Nasal cavity respiratory epithelium epithelial cell of viscerocranial mucosa (primary cell): Measurements from ENCODE around the gene COL19A1. TPM values are rescaled to one million over a fixed set of nuclear protein-coding genes. Genes with fewer than 3 reads are reported as not detected.

Experiments used
- total RNA-seq: library from RNA; depleted of rRNA; stranded (reverse); fragments of >200 nt; gene quantifications from 2 replicates; pipeline ENCODE4 v1.2.3, GENCODE V29; 2014

Gene COL19A1
- total RNA-seq, result under 0.01 TPM in 1 of 2 replicates, not detected in the other

GRCh38 chr6:69866351-69866769 lies at the start of gene COL19A1:
COL19A1 (plus strand) TSS chr6:69866556; CDS start chr6:69879568, 13,012 bp downstream.

Other genes with a start within 250 kb of the COL19A1 start
- gene LMBRD1, start 69.5 kb upstream of the COL19A1 start, total RNA-seq, result 13.0 and 36.4 TPM in 2 replicates